Heart left ventricle (tissue), 13 donors: Measurements from ENCODE around the gene BCAM.

Source experiments
- CTCF ChIP-seq, 12 donors: fragments of 200-600 bp; sonication (generic) in 4 of 12; IDR thresholded peaks; one replicate each; pipeline versions ENCODE4 v1.5.0 to v1.8.0; 2018 to 2022; ENCODE audit warnings: antibody characterized with exemption in 12 of 12, mild to moderate bottlenecking in 5 of 12
- POLR2A ChIP-seq, 2 donors: fragments of 450-650 bp; IDR thresholded peaks; one replicate each; pipeline ENCODE4 v1.6.1; 2017; ENCODE audit warnings: antibody characterized with exemption in 2 of 2, mild to moderate bottlenecking in 2 of 2, moderate library complexity in 2 of 2
- donor health status: ischemic (EF 13 %, LVEDD 7.1; RV severe dilation, severe dysfunction).
- donor health status: DM: no; HTN: yes; CAD: no.
- donor health status: DM: no; HTN: no; CAD: no.
- donor health status: ischemic (EF 25% LVEDD 6.9; RV normal size, moderate dysfunction).
- donor health status: ischemic (EF 25% LVEDD 5.7; RV mildly dilated, moderate dysfunction).
- donor health status: ischemic (EF 35%, LVEDD 5.7; RV mildly dilated, moderate dysfunction).
- donor health status: nonischemic (EF 11% LVEDD 7.7; RV severe dilation, severe dysfunction).
- donor health status: DM: yes; HTN: yes; CAD: no.
- donor health status: PGD.
- donor health status: ischemic (EF 29% LVEDD 5.4; RV normal size, mild dysfunction).
- donor health status: nonischemic (EF 23%, LVEDD 6.1; RV moderate dilation, normal function).

- TF ChIP-seq CTCF (IDR thresholded peaks at IDR 0.05) (no peak), POLR2A (IDR thresholded peaks at IDR 0.05) (no peak)
Measured at GRCh38 chr19:44767295-44768180, 41.4 kb upstream of the BCAM start.
